NCI-H82 treated with DMSO at 0.1 percent for 48 hours (cell line): ENCODE results near the gene ENDOU.
"Not testable (repeated sequence)": the region's sequence is repeated elsewhere in the genome, so short reads cannot be mapped to it uniquely, and the experiment has no call there.

Source experiments
- DNase-seq: peaks from one replicate; lab custom pipeline; 2025; ENCODE audit not compliant: unreplicated experiment; lab: John Stamatoyannopoulos, UW

Gene ENDOU

DNA sequence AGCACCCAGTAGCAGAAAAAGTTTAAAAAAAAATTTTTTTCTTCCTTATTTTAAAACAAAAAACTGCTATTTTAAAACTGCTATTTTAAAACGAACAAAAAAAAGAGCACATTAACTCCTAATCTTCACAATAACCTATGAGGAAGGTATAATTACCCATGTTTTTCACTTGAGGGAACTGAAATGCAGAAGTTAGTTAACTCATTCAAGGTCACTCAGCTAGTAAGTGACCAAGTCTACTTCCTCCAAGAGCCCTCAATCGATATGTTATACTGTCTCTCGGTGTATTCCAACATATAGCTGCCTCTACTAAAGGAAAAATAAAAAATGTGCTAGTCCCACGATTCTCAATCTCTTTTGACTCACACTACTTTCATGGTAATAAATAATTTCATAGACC lies 27.2 kb downstream of the ENDOU start:
- no peak for DNase-seq

DNA sequence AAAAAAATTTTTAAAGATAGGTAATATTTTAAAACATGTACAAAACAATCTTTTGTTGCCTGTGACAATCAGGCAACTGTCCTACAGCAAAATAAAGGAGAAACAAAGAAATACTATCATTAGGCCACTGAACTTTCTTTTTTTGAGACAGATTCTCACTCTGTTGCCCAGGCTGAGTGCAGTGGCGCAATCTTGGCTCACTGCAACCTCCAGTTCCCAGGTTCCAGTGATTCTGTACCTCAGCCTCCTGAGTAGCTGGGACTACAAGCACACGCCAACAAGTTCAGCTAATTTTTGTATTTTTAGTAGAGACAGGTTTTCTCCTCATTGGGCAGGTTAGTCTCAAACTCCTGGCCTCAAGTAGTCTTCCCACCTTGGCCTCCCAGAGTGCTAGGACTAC lies 36.1 kb downstream of the ENDOU start:
- DNase-seq, result no peak

DNA sequence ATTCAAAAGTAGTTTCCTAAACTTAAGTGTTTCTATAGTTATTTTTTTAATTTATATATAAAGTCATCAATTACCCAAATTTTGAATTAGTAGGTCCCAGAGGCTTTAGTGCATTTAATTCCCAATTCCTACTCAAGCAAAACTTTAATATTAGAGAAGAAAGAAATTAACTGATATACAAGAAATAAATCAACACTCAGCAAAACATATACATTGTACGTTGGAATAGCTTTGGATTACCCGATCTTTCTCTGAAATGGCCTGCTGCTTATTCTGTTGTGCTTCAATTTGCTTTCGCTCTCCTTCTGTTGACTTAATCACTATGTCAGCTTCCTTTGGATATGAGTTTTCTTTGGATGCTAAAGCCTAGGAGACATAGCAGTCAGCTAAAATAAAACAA lies 37.7 kb downstream of the ENDOU start:
- no peak for DNase-seq

DNA sequence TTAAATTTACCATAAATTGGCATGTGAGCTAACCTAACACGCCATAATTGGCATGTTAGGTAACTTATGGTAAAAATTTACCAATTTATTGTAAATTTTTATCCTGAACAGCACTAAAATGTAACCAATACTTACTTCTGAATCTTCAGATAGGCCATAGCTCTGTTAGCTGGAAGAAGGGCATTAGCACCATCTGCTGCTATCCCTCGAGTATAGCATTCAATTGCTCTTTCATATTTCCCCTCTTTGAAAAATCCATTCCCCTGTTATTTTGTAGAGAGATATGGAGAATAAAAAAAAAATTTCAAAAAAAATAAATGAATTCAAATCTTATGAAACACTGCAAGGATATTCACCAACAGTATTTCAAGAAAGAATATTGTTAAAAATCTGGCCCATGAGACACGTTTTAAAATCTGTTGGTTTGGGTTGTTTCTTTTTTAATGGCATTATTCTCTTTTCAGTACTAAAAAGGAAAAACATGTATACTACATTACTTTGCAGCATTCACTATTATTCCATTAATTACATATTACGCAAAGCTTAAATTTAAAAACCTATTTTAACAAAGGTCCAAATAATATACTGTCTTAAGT lies 38.5 kb downstream of the ENDOU start:
- peak; percentile 2 for DNase-seq

DNA sequence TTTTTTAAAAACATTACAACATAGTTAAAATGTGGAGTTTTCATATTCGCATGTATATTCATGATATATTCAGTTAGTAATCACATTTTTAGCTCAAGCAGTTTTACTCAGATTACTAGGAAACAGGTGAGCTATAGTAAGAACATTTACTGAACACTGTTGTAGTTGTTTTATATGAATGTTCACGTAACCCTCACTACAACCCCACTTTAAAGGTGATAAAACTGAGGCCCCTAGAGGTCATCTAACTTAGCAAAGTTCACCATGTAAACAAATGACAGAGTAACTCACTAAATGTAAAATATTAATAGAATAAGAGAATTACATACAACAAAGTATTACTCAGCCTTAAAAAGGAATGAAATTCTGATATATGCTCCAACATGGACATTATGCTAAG lies 45.5 kb downstream of the ENDOU start:
- no peak for DNase-seq

DNA sequence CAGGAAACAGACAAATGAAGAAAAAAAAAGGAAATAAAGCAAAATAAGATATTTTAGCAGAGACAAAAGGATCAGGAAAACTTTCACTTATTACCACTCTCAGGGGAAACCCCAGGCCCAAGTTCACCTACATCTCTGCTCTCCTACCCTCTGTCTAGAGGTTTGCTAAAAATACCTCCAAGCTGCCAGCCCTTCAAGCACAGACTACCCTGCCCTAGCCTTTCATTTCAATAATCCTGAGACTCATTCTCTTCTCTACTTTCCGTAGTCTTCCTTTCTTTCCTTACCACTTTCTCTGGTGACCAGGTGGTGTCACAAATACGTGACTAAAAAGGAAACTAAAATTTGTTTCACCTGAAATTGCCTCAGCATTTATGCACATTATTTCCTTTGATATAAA lies 53.2 kb downstream of the ENDOU start:
- DNase-seq, result no peak

DNA sequence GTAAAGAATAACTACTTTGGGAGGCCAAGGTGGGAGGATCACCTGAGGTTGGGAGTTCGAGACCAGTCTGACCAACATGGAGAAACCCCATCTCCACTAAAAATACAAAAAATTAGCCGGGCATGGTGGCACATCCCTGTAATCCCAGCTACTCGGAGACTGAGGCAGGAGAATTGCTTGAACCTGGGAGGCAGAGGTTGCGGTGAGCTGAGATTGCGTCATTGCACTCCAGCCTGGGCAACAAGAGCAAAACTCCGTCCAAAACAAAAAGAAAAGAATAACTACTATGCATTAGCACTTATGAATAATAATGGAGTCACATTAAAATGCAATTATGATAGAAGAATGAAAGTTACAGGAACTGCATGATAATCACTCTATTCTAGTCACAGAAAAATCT lies 57.4 kb downstream of the ENDOU start:
- DNase-seq, result not testable (repeated sequence)
